ENCODE measurements around the gene KPNA6. TPM values are rescaled to one million over a fixed set of nuclear protein-coding genes. Genes with fewer than 3 reads are reported as not detected.

KPNA6 gene
- total RNA-seq, 3 donors from 2014 or later = 35.5 to 53.1 (median 40.6) TPM

- Histone ChIP-seq H3K4me3 (no peak overlapping the region), H3K27ac (no peak overlapping the region), H3K27me3 (no peaks in the 10 kb centered on the region), H3K36me3 (no peaks in the 10 kb centered on the region), H3K4me1 (peaks cover 3% of the 10 kb centered on the region in 2 donors), H3K9me3 (no peaks in the 10 kb centered on the region)
- DNase-seq (ENCODE audit: low spot score in 2 of 2) = no peak
- no peak for TF ChIP-seq CTCF (IDR thresholded peaks at IDR 0.05)
- no peak for TF ChIP-seq POLR2A (IDR thresholded peaks at IDR 0.05)
- TF ChIP-seq POLR2AphosphoS5 (IDR thresholded peaks at IDR 0.05) = no peak
- intact Hi-C loops (cut with DNase I; ENCODE audit: low total_unique reads) = no loop called here
These were observed 88.3 kb downstream of the KPNA6 start for GRCh38 chr1:32195972-32196823.

GRCh38 chr1:32197074-32197473 is 89.2 kb downstream of the KPNA6 start:
- Histone ChIP-seq H3K4me3 (no peak overlapping the region), H3K27me3 (no peaks in the 10 kb centered on the region), H3K27ac (no peak overlapping the region), H3K9me3 (no peaks in the 10 kb centered on the region), H3K4me1 (peaks cover 3 to 9% of the 10 kb centered on the region in 2 donors), H3K36me3 (no peaks in the 10 kb centered on the region)
- intact Hi-C loops (cut with DNase I; ENCODE audit: low total_unique reads) = no loop called here
- no peak for TF ChIP-seq CTCF (IDR thresholded peaks at IDR 0.05)
- DNase-seq (ENCODE audit: low spot score in 2 of 2) = no peak

- Histone ChIP-seq H3K27ac (no peak overlapping the region), H3K27me3 (no peaks in the 10 kb centered on the region), H3K4me1 (peaks cover 3 to 10% of the 10 kb centered on the region in 2 donors), H3K36me3 (no peaks in the 10 kb centered on the region), H3K4me3 (no peak overlapping the region), H3K9me3 (no peaks in the 10 kb centered on the region)
- DNase-seq (ENCODE audit: low spot score in 2 of 2) = no peak
- TF ChIP-seq CTCF (IDR thresholded peaks at IDR 0.05) (no peak), POLR2A (IDR thresholded peaks at IDR 0.05) (no peak), POLR2AphosphoS5 (IDR thresholded peaks at IDR 0.05) (no peak)
- intact Hi-C loops (cut with DNase I; ENCODE audit: low total_unique reads) = no loop called here
These were observed 90.0 kb downstream of the KPNA6 start for GRCh38 chr1:32197837-32198236.

- no peak for DNase-seq (ENCODE audit: low spot score in 2 of 2)
- no peak for TF ChIP-seq POLR2A (IDR thresholded peaks at IDR 0.05)
- TF ChIP-seq CTCF (IDR thresholded peaks at IDR 0.05) = no peak
- TF ChIP-seq POLR2AphosphoS5 (IDR thresholded peaks at IDR 0.05) = no peak
- Histone ChIP-seq H3K4me1 (peaks cover 3 to 10% of the 10 kb centered on the region in 2 donors), H3K4me3 (no peak overlapping the region), H3K9me3 (no peaks in the 10 kb centered on the region), H3K27ac (peak overlapping the region in 1 of 2 donors; percentile 92), H3K36me3 (no peaks in the 10 kb centered on the region), H3K27me3 (no peaks in the 10 kb centered on the region)
- intact Hi-C loops (cut with DNase I; ENCODE audit: low total_unique reads) = no loop called here
These were observed 90.6 kb downstream of the KPNA6 start for GRCh38 chr1:32198237-32199042.

Data from breast epithelium (tissue), 4 donors.